Ovary (tissue), 3 donors: Measurements from ENCODE around the gene SH3RF3.

Experiments
- EP300 ChIP-seq: sonication (generic); formaldehyde crosslinking; IDR thresholded peaks from one replicate; pipeline ENCODE4 v1.6.1; 2017; ENCODE audit warnings: antibody characterized with exemption
- POLR2A ChIP-seq: fragments of 450-650 bp; IDR thresholded peaks from one replicate; pipeline ENCODE4 v1.6.1; 2017; ENCODE audit warnings: antibody characterized with exemption, mild to moderate bottlenecking, moderate library complexity
- TF ChIP-seq, protein P1 (sequence below), 3 donors: fragments of 450-650 bp in 2 of 3; fragments of 200-600 bp in 1 of 3; IDR thresholded peaks; one replicate each; pipeline versions ENCODE4 v1.5.1 to v1.8.0; 2016 to 2022; ENCODE audit warnings: antibody characterized with exemption in 3 of 3, mild to moderate bottlenecking in 1 of 3
- donor health status: DM: no; HTN: no; CAD: no.

DNA sequence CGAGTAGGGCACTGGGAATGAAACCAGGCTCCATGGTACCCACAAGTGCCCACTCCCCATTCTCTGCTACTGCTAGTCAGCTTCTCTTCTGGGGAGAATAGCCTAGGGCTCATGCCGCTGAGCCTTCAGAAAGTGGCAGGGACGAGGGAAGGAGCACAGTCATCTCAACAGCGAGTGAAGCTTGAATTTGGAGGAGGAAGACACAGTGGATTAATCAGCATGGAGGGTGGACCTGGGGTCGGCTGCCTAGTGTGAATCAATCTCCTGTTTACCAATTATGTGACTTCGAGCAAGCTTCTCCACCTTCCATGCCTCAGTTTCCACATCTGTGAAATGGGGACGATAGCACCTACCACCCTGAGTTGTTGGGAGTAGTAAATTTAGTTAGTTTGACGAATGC, 327.8 kb downstream of the SH3RF3 start:
- TF ChIP-seq POLR2A, result no peak
- no peak for TF ChIP-seq EP300
- TF ChIP-seq, protein P1, sequence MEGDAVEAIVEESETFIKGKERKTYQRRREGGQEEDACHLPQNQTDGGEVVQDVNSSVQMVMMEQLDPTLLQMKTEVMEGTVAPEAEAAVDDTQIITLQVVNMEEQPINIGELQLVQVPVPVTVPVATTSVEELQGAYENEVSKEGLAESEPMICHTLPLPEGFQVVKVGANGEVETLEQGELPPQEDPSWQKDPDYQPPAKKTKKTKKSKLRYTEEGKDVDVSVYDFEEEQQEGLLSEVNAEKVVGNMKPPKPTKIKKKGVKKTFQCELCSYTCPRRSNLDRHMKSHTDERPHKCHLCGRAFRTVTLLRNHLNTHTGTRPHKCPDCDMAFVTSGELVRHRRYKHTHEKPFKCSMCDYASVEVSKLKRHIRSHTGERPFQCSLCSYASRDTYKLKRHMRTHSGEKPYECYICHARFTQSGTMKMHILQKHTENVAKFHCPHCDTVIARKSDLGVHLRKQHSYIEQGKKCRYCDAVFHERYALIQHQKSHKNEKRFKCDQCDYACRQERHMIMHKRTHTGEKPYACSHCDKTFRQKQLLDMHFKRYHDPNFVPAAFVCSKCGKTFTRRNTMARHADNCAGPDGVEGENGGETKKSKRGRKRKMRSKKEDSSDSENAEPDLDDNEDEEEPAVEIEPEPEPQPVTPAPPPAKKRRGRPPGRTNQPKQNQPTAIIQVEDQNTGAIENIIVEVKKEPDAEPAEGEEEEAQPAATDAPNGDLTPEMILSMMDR (IDR thresholded peaks at IDR 0.05), result no peak
